GM21360 (cell line): ENCODE measurements around the gene CLPTM1L.

ENCODE experiments used
- ATAC-seq: cut with Tn5 transposase; IDR thresholded peaks from one replicate; pipeline ENCODE4 v1.9.1; 2021; ENCODE audit warnings: mild to moderate bottlenecking, moderate library complexity; ENCODE audit not compliant: unreplicated experiment

CLPTM1L gene

GRCh38 chr5:1344975-1345838, at the start of gene CLPTM1L:
TSS of gene CLPTM1L (minus strand) at chr5:1345099. CDS start at chr5:1344841, 258 bp downstream.
- peak; percentile 73 for ATAC-seq

GRCh38 chr5:1393571-1394501, 48.9 kb upstream of the CLPTM1L start:
- no peak for ATAC-seq

GRCh38 chr5:1392801-1393565, 48.1 kb upstream of the CLPTM1L start:
- ATAC-seq: no peak

GRCh38 chr5:1392261-1392660, 47.4 kb upstream of the CLPTM1L start:
- no peak for ATAC-seq

GRCh38 chr5:1391691-1392090, 46.8 kb upstream of the CLPTM1L start:
- no peak for ATAC-seq

GRCh38 chr5:1390861-1391600, 46.1 kb upstream of the CLPTM1L start:
- ATAC-seq: no peak

GRCh38 chr5:1390333-1390732, 45.4 kb upstream of the CLPTM1L start:
- ATAC-seq: no peak

GRCh38 chr5:1388383-1388967, 43.6 kb upstream of the CLPTM1L start:
- no peak for ATAC-seq

- ATAC-seq: no peak
Measured at GRCh38 chr5:1387876-1388275, 43.0 kb upstream of the CLPTM1L start.

- no peak for ATAC-seq
Measured at GRCh38 chr5:1387059-1387755, 42.3 kb upstream of the CLPTM1L start.

GRCh38 chr5:1386274-1386717, 41.4 kb upstream of the CLPTM1L start:
- ATAC-seq: peak; percentile 32

- peak; percentile 84 for ATAC-seq
Measured at GRCh38 chr5:1385395-1386273, 40.7 kb upstream of the CLPTM1L start.

- no peak for ATAC-seq
Measured at GRCh38 chr5:1384521-1384920, 39.6 kb upstream of the CLPTM1L start.

- ATAC-seq: no peak
Measured at GRCh38 chr5:1383886-1384401, 39.0 kb upstream of the CLPTM1L start.

GRCh38 chr5:1383344-1383743, 38.4 kb upstream of the CLPTM1L start:
- no peak for ATAC-seq

- ATAC-seq: no peak
Measured at GRCh38 chr5:1382248-1382700, 37.4 kb upstream of the CLPTM1L start.

GRCh38 chr5:1381370-1382247, 36.7 kb upstream of the CLPTM1L start:
- ATAC-seq: no peak
